ENCODE data around the gene KLRC4.

GRCh38 chr12:10404798-10405197 is 4.8 kb downstream of the KLRC4 start:
- TF ChIP-seq, protein P1, sequence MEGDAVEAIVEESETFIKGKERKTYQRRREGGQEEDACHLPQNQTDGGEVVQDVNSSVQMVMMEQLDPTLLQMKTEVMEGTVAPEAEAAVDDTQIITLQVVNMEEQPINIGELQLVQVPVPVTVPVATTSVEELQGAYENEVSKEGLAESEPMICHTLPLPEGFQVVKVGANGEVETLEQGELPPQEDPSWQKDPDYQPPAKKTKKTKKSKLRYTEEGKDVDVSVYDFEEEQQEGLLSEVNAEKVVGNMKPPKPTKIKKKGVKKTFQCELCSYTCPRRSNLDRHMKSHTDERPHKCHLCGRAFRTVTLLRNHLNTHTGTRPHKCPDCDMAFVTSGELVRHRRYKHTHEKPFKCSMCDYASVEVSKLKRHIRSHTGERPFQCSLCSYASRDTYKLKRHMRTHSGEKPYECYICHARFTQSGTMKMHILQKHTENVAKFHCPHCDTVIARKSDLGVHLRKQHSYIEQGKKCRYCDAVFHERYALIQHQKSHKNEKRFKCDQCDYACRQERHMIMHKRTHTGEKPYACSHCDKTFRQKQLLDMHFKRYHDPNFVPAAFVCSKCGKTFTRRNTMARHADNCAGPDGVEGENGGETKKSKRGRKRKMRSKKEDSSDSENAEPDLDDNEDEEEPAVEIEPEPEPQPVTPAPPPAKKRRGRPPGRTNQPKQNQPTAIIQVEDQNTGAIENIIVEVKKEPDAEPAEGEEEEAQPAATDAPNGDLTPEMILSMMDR (IDR thresholded peaks at IDR 0.05 in 4 of 5, conservative IDR thresholded peaks at IDR 0.05 in 1 of 5): no peak
- no peak for TF ChIP-seq POLR2A (IDR thresholded peaks at IDR 0.05)
